ENCODE data around the gene TAF9B. TPM values are rescaled to one million over a fixed set of nuclear protein-coding genes. Genes with fewer than 3 reads are reported as not detected.

The TAF9B gene
- total RNA-seq, 1 donor from 2014 or later, result 9.3 TPM

GRCh38 chrX:78116365-78116764 is 23.1 kb downstream of the TAF9B start:
- no peaks in the 10 kb centered on the region for H3K4me1 ChIP-seq (ENCODE audit: insufficient read depth, low read length)
- H3K9ac ChIP-seq (ENCODE audit: low read length), result no peak overlapping the region
- H3K36me3 ChIP-seq (ENCODE audit: insufficient read depth, low read length), result peaks cover 46% of the 10 kb centered on the region
- H2AFZ ChIP-seq (ENCODE audit: low read depth, low read length), result no peak overlapping the region
- peaks cover 7% of the 10 kb centered on the region for H3K36me3 Mint-ChIP-seq (ENCODE audit: low read depth, unreplicated experiment)
- no peak overlapping the region for H3K27ac ChIP-seq (ENCODE audit: low read depth, low read length)
- TF ChIP-seq, protein P1, sequence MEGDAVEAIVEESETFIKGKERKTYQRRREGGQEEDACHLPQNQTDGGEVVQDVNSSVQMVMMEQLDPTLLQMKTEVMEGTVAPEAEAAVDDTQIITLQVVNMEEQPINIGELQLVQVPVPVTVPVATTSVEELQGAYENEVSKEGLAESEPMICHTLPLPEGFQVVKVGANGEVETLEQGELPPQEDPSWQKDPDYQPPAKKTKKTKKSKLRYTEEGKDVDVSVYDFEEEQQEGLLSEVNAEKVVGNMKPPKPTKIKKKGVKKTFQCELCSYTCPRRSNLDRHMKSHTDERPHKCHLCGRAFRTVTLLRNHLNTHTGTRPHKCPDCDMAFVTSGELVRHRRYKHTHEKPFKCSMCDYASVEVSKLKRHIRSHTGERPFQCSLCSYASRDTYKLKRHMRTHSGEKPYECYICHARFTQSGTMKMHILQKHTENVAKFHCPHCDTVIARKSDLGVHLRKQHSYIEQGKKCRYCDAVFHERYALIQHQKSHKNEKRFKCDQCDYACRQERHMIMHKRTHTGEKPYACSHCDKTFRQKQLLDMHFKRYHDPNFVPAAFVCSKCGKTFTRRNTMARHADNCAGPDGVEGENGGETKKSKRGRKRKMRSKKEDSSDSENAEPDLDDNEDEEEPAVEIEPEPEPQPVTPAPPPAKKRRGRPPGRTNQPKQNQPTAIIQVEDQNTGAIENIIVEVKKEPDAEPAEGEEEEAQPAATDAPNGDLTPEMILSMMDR (IDR thresholded peaks at IDR 0.05; ENCODE audit: insufficient read depth, low read depth, low read length), result no peak
- no peak for TF ChIP-seq EZH2 (IDR thresholded peaks at IDR 0.05; ENCODE audit: insufficient read depth, low read length)
- H3K9me3 Mint-ChIP-seq (ENCODE audit: unreplicated experiment), result no peaks in the 10 kb centered on the region
- H3K4me2 ChIP-seq (ENCODE audit: low read length), result no peak overlapping the region
- H3K9me3 ChIP-seq (ENCODE audit: insufficient read depth, low read depth, low read length), result no peaks in the 10 kb centered on the region
- H3K4me1 Mint-ChIP-seq (ENCODE audit: low read depth, unreplicated experiment), result peaks cover 17% of the 10 kb centered on the region
- no peak overlapping the region for H3K27ac Mint-ChIP-seq (ENCODE audit: unreplicated experiment)
- no peaks in the 10 kb centered on the region for H3K27me3 Mint-ChIP-seq (ENCODE audit: low read depth, unreplicated experiment)
- H3K27me3 ChIP-seq (ENCODE audit: insufficient read depth, low read length), result no peaks in the 10 kb centered on the region
- peaks cover 54% of the 10 kb centered on the region for H3K79me2 ChIP-seq (ENCODE audit: insufficient read depth, low read length)
- DNase-seq (ENCODE audit: low read depth) (no peak), FAIRE-seq (peak; percentile 17)
- H3K4me3 ChIP-seq (ENCODE audit: insufficient read depth, low read depth, low read length), result no peak overlapping the region
- H4K20me1 ChIP-seq (ENCODE audit: insufficient read depth, low read length), result peaks cover 55% of the 10 kb centered on the region
- H3K4me3 Mint-ChIP-seq (ENCODE audit: unreplicated experiment), result no peak overlapping the region

DNA sequence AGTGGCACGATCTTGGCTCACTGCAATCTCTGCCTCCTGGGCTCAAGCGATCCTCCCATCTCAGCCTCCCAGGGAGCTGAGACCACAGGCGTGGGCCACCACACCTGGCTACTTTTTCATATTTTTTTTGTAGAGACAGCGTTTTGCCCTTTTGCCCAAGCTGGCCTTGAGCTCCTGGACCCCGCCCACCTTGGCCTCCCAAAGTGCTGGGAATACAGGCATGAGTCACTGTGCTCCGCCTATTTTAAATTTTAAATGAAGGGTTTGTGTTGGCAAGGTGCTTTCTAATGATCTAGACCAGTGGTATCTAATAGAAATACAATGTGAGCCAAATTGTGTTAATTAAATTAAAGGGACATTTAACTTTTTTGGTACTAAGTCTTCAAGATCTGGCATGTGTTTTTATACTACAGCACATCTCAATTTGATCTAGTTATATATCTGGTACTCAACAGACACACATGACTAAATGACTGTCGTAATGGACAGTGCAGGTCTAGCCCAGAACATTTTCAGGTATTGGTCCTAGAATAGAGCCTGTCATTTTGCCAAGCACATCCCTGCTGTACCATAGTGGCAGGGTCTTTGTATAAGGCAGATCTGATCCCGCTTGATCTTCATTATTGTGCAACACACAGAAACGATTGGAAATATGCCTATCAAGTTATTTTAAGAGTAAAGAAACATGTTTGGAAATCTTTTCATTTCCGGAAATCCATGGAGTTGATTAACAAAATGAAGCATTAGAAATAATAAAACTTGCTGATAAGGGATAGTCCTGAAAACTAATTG is 28.1 kb downstream of the TAF9B start:
- Histone ChIP-seq H3K9me3 (ENCODE audit: insufficient read depth, low read depth, low read length) (no peaks in the 10 kb centered on the region), H3K79me2 (ENCODE audit: insufficient read depth, low read length) (peaks cover 89% of the 10 kb centered on the region), H3K27me3 (ENCODE audit: insufficient read depth, low read length) (no peaks in the 10 kb centered on the region), H3K27ac (ENCODE audit: low read depth, low read length) (no peak overlapping the region), H3K36me3 (ENCODE audit: insufficient read depth, low read length) (peaks cover 27% of the 10 kb centered on the region), H3K4me2 (ENCODE audit: low read length) (no peak overlapping the region), H2AFZ (ENCODE audit: low read depth, low read length) (no peak overlapping the region), H4K20me1 (ENCODE audit: insufficient read depth, low read length) (peaks cover 72% of the 10 kb centered on the region), H3K9ac (ENCODE audit: low read length) (no peak overlapping the region), H3K4me3 (ENCODE audit: insufficient read depth, low read depth, low read length) (no peak overlapping the region), H3K4me1 (ENCODE audit: insufficient read depth, low read length) (peaks cover 4% of the 10 kb centered on the region)
- Mint-ChIP-seq H3K27me3 (ENCODE audit: low read depth, unreplicated experiment) (no peaks in the 10 kb centered on the region), H3K27ac (ENCODE audit: unreplicated experiment) (no peak overlapping the region), H3K4me3 (ENCODE audit: unreplicated experiment) (peak overlapping the region; percentile 5), H3K9me3 (ENCODE audit: unreplicated experiment) (no peaks in the 10 kb centered on the region), H3K4me1 (ENCODE audit: low read depth, unreplicated experiment) (peaks cover 23% of the 10 kb centered on the region), H3K36me3 (ENCODE audit: low read depth, unreplicated experiment) (no peaks in the 10 kb centered on the region)
- FAIRE-seq (peak; percentile 56), DNase-seq (ENCODE audit: low read depth) (no peak)
- no peak for TF ChIP-seq EZH2 (IDR thresholded peaks at IDR 0.05; ENCODE audit: insufficient read depth, low read length)
- TF ChIP-seq, protein P1 (IDR thresholded peaks at IDR 0.05; ENCODE audit: insufficient read depth, low read depth, low read length), result no peak

DNA sequence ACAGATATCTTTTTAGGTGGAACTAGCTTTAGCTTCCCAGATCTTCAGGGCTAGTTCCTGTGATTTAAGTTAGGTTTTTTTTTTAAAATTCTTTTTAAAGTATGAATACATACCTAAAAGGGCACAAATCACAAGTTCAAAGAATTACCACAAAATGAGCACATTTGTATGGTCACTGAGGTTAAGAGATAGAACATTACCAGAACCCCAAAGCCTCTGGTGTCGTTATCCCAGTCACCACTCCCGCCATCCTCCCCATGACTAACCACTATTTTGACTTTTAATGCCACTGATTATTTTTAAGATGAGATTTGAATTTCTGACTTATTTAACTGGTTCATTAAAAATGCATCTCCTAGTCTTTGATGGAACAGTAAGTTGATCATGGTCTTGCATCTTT is 30.0 kb downstream of the TAF9B start:
- Histone ChIP-seq H3K9me3 (ENCODE audit: insufficient read depth, low read depth, low read length) (no peaks in the 10 kb centered on the region), H3K27ac (ENCODE audit: low read depth, low read length) (no peak overlapping the region), H3K79me2 (ENCODE audit: insufficient read depth, low read length) (peaks cover 92% of the 10 kb centered on the region), H3K4me3 (ENCODE audit: insufficient read depth, low read depth, low read length) (no peak overlapping the region), H3K36me3 (ENCODE audit: insufficient read depth, low read length) (peaks cover 13% of the 10 kb centered on the region), H3K4me1 (ENCODE audit: insufficient read depth, low read length) (peaks cover 15% of the 10 kb centered on the region), H3K27me3 (ENCODE audit: insufficient read depth, low read length) (no peaks in the 10 kb centered on the region), H3K9ac (ENCODE audit: low read length) (no peak overlapping the region), H2AFZ (ENCODE audit: low read depth, low read length) (no peak overlapping the region), H4K20me1 (ENCODE audit: insufficient read depth, low read length) (peaks cover 77% of the 10 kb centered on the region), H3K4me2 (ENCODE audit: low read length) (no peak overlapping the region)
- peaks cover 23% of the 10 kb centered on the region for H3K4me1 Mint-ChIP-seq (ENCODE audit: low read depth, unreplicated experiment)
- no peak for FAIRE-seq
- no peaks in the 10 kb centered on the region for H3K9me3 Mint-ChIP-seq (ENCODE audit: unreplicated experiment)
- peak overlapping the region; percentile 97 for H3K4me3 Mint-ChIP-seq (ENCODE audit: unreplicated experiment)
- H3K27ac Mint-ChIP-seq (ENCODE audit: unreplicated experiment), result no peak overlapping the region
- DNase-seq (ENCODE audit: low read depth), result no peak
- no peaks in the 10 kb centered on the region for H3K27me3 Mint-ChIP-seq (ENCODE audit: low read depth, unreplicated experiment)
- H3K36me3 Mint-ChIP-seq (ENCODE audit: low read depth, unreplicated experiment), result peaks cover 4% of the 10 kb centered on the region
- TF ChIP-seq, protein P1 (IDR thresholded peaks at IDR 0.05; ENCODE audit: insufficient read depth, low read depth, low read length), result no peak
- TF ChIP-seq EZH2 (IDR thresholded peaks at IDR 0.05; ENCODE audit: insufficient read depth, low read length), result no peak
